Kidney epithelial cell (primary cell): ENCODE results near the gene SYS1. TPM values are rescaled to one million over a fixed set of nuclear protein-coding genes. Genes with fewer than 3 reads are reported as not detected.
"Not testable (repeated sequence)": the region's sequence is repeated elsewhere in the genome, so short reads cannot be mapped to it uniquely, and the experiment has no call there.

Source experiments
- DNase-seq: peaks from one replicate; pipeline ENCODE4 v3.0.0-alpha.2; 2010; ENCODE audit warnings: low read depth
- H3K27me3 ChIP-seq: 2 replicates; pipeline ENCODE4 v1.6.0; 2011; ENCODE audit warnings: low read length; ENCODE audit not compliant: control insufficient read depth, insufficient read depth
- H3K36me3 ChIP-seq: 2 replicates; pipeline ENCODE4 v1.5.1; 2011; ENCODE audit warnings: low read length; ENCODE audit not compliant: control insufficient read depth, insufficient read depth
- H3K4me3 ChIP-seq: 2 replicates; pipeline ENCODE4 v1.5.1; 2011; ENCODE audit warnings: low read depth, mild to moderate bottlenecking, control low read depth, low read length
- total RNA-seq: library from RNA; depleted of rRNA; stranded (reverse); fragments of >200 nt; gene quantifications from 2 replicates; pipeline ENCODE4 v1.2.3, GENCODE V29; 2015
- TF ChIP-seq, protein P1 (sequence below): IDR thresholded peaks from 2 replicates; pipeline ENCODE4 v1.5.1; 2011; ENCODE audit warnings: mild to moderate bottlenecking, moderate library complexity, low read length, control low read depth, inconsistent platforms; ENCODE audit not compliant: insufficient read depth, poor library complexity, severe bottlenecking

The SYS1 gene
- total RNA-seq, 1 donor from 2014 or later, result 54.3 TPM

DNA sequence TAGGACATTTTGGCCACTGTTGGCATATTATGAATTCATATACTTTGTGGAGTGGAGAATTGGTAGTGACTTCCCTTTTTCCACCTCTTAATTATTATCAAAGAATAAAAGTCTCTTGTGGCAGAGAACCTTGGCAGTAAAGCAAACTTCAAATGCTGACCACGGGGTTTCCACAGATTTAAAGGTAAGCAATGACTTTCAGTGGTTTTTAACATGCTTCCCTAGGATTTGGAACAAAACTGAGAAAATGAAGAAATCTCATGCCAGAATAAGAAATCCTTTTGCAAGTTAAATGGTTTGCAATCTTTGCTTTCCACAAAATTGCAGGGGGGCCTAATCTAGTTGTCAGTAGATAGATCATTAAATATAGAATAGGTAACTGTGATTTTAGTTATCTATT lies 12.7 kb upstream of the SYS1 start:
- Histone ChIP-seq H3K4me3 (no peak overlapping the region), H3K36me3 (no peaks in the 10 kb centered on the region), H3K27me3 (no peaks in the 10 kb centered on the region)
- DNase-seq, result no peak
- TF ChIP-seq, protein P1, sequence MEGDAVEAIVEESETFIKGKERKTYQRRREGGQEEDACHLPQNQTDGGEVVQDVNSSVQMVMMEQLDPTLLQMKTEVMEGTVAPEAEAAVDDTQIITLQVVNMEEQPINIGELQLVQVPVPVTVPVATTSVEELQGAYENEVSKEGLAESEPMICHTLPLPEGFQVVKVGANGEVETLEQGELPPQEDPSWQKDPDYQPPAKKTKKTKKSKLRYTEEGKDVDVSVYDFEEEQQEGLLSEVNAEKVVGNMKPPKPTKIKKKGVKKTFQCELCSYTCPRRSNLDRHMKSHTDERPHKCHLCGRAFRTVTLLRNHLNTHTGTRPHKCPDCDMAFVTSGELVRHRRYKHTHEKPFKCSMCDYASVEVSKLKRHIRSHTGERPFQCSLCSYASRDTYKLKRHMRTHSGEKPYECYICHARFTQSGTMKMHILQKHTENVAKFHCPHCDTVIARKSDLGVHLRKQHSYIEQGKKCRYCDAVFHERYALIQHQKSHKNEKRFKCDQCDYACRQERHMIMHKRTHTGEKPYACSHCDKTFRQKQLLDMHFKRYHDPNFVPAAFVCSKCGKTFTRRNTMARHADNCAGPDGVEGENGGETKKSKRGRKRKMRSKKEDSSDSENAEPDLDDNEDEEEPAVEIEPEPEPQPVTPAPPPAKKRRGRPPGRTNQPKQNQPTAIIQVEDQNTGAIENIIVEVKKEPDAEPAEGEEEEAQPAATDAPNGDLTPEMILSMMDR, result no peak

DNA sequence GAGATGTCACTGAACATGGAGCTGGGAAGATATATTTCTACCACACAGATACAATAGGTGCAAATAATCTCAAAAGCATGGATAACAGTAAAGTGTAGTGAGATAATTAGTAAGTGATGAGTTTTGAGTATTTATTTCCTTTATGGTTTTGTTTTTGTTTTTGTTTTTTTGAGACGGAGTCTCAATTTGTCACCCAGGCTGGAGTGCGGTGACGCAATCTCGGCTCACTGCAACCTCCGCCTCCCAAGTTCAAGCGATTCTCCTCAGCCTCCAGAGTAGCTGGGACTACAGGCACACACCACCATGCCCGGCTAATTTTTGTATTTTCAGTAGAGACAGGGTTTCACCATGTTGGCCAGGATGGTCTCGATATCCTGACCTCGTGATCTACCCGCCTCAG lies 12.2 kb upstream of the SYS1 start:
- not testable (repeated sequence) for DNase-seq, H3K27me3 ChIP-seq, H3K36me3 ChIP-seq, H3K4me3 ChIP-seq

DNA sequence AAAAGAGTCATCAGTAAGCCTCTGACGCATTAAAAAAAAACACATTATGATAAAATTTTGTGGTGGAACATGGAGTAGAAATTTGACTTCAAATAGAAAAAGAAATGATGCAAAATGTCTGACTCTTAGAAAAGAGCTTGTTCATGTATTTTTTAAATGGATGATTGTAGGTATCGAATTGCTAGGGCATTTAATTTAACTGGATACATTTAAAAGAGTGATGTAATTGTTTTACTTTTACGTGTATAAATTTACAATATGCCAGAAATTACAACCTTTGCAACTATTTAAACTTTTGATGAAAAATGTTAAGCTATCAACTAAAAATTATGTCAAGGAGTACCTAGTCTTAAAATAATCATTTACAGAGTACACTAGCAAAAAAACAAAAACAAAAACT lies 10.2 kb upstream of the SYS1 start:
- no peaks in the 10 kb centered on the region for H3K36me3 ChIP-seq
- TF ChIP-seq, protein P1, result no peak
- H3K27me3 ChIP-seq, result no peaks in the 10 kb centered on the region
- no peak overlapping the region for H3K4me3 ChIP-seq
- DNase-seq, result no peak

DNA sequence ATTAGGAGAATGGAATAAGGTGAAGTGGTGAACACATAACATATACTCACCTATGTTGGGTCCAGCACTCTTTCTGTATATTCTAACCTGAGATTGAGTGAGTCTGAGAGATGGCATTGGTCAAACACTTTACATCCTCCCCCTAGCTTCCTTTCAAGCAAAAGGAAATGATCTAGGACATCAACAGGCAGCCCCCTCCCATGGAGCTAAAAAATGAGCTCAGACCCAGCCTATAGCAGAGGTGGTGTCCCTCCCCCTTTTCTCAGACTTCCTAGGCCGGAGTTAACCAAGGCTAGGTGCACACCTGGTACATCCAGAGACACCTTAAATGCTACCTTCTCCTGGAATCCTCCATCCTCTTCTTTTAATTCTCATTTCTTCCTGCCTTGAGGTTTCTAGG lies 9.2 kb upstream of the SYS1 start:
- H3K36me3 ChIP-seq, result no peaks in the 10 kb centered on the region
- TF ChIP-seq, protein P1, result no peak
- no peaks in the 10 kb centered on the region for H3K27me3 ChIP-seq
- H3K4me3 ChIP-seq, result no peak overlapping the region
- no peak for DNase-seq

DNA sequence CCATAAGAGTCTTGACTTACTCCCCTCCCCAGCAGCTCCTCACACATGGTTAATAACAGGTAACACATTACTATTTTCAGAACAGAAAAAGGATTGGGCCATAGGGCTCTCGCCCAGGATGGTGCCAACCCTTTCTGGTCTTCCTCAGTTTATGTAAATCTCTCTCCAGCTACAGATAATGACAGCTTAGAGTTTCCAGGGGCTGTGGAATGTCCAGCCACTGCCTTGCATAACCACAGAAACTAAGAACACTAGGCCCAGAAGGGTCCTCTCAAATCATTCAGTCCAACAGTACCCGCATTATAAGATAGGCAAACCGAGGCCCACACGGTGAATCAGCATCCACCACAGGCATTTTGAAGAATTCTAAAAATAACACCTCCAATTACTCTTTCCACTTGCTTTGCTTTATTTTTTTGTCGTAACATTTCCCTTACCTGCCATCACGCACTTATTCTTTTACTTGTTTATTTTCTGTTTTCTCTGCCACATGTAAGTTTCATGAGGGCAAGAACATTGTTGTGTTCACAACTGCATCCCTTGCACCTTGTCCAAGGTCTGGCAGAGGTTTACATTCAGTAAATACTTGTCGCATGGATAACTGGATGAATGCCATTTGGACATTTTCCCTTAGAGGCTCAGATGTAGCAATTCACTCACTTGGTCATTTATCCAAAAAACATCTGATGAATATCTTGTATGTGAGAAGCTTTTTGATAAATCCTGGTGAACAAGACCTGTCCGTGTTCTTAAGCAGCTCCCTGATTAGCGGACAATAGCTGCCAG lies 8.3 kb upstream of the SYS1 start:
- H3K27me3 ChIP-seq, result no peaks in the 10 kb centered on the region
- H3K36me3 ChIP-seq, result no peaks in the 10 kb centered on the region
- H3K4me3 ChIP-seq, result no peak overlapping the region
- DNase-seq, result no peak
- TF ChIP-seq, protein P1, result no peak

DNA sequence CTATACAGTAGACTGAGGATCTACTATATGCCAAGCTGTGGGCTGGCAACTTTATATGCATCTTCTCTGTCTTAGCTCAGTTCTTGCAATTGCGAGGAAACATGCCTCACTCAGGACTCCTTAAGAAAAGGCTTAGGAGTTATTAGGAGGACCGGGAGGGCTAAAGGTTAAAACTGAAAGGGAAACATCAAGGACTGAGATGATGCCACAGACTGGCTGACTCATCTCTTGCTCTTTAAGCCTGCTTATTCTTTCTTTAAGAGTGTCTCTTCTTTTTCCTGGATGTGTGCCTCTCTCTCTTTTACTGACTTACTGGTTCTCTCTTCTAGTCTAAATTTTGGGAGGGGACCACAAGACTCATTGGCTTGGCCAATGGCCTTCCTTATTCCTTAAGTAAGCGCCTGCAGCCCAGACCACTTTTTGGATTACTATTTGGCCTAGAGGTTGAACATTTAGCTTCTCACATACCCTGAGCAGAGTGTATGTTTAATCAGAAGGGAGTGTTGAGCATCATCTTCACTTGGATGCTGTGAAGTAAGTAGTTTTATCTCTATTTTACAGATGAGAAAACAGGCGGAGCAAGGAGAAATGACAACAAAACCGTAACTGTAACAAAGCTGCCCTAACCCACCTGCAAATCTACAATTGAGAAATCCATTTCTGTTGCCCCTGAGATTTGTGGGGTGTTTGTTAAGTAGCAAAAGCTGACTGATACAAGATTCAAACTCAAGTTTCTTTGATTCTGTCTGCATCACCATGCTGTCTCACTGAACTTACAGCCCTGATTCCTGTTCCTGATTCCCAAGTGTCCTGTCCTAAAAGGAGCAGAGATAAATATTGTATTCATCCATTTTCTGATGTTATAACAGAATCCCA lies 7.5 kb upstream of the SYS1 start:
- no peak for DNase-seq
- Histone ChIP-seq H3K4me3 (no peak overlapping the region), H3K36me3 (no peaks in the 10 kb centered on the region), H3K27me3 (no peaks in the 10 kb centered on the region)
- TF ChIP-seq, protein P1, result no peak
